GM12891 (cell line): Measurements from ENCODE around the gene CHST6.

Experiments
- POLR2A ChIP-seq: IDR thresholded peaks from 2 replicates; pipeline ENCODE4 v1.6.1; 2011; ENCODE audit warnings: low read depth, low read length, control low read depth
- POLR2AphosphoS5 ChIP-seq: IDR thresholded peaks from 2 replicates; pipeline ENCODE4 v1.6.1; 2011; ENCODE audit warnings: low read depth, low read length, control low read depth
- SPI1 ChIP-seq: IDR thresholded peaks from 2 replicates; pipeline ENCODE4 v1.6.1; 2011; ENCODE audit warnings: low read depth, low read length, control low read depth
- TAF1 ChIP-seq: IDR thresholded peaks from 2 replicates; pipeline ENCODE4 v1.6.1; 2011; ENCODE audit warnings: low read depth, low read length, control low read depth

DNA sequence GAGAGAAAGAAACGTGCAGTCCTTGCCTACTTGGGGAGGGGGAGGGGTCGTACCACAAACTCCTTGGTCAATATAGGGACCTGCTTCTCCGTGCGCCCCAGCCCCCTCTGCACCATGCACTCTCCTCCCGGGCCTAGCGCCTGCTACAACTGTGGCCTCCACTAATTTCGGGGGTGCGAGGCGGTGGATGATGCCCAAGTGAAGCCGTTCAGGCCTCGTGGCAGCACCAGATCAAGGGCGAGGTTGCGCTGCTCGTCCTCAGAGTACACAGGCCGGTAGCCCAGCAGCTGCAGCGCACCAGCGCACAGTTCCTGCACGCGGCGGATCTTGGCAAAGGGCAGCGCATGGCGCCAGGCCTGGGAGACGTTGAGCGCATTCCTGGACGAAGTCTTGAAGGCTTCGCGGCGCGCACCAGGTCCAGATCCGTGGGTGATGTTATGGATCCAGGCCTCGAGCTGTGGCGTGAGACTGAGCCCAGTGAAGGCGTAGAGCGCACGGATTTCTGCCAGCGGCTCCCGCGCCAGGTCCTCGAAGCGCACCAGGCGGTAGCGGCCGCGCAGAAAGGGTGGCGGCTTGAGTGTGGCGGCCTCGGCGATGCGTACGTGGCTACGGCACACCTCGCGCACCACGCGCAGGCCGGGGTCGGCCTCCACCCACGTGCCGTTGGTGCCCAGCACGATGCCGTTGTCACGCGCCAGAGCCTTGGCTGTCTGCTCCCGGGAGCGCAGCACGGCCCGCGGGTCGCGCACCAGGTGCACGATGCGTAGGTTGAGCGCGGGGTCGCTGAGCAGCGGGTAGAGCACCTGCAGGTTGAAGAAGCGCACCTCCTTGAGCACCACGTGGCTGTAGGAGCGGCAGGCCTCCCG lies 16.5 kb downstream of the CHST6 start:
- TF ChIP-seq POLR2A (no peak), TAF1 (no peak), SPI1 (no peak), POLR2AphosphoS5 (no peak)
